IPS-18c (cell line): Measurements from ENCODE around the gene ATPAF1.

ENCODE experiments used
- H3K4me3 ChIP-seq: 2 replicates; pipeline ENCODE4 v1.7.0; 2013; ENCODE audit warnings: low read depth, mild to moderate bottlenecking, low read length, moderate library complexity; ENCODE audit not compliant: insufficient read depth
- H3K9me3 ChIP-seq: one replicate; pipeline ENCODE4 v1.6.1; 2013; ENCODE audit warnings: mild to moderate bottlenecking, low read length, moderate library complexity; ENCODE audit not compliant: control insufficient read depth, insufficient read depth

Gene ATPAF1

DNA sequence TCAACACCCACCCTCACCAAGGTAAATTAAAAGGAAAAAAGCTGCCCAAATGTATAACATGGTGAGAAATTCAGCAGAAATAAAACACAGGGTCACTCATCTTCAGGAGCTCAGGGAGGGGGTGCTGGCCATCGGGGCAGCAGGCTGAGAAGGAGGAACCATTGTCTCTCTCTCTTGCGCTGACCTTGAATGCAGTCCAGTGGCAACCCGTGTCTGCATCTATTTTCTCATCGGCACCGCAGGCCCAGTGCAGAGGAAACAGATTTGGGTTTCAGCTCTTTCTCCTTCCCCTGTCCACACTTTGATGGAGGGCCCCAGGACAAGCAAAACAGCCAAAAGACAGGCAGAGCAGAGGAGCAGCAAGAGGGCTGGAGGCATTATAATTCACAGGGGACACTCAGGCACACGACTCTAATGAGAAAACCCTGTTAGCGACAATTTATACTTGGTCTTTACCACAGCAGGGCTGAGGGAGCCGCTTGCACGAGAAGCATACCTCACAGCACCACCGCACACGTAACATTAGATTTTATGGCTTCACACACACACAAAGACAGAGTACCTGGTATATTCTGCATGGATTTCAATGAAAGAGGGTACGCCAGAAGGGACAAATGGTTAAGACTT lies 82.7 kb downstream of the ATPAF1 start:
- Histone ChIP-seq H3K4me3 (no peak overlapping the region), H3K9me3 (no peaks in the 10 kb centered on the region)

DNA sequence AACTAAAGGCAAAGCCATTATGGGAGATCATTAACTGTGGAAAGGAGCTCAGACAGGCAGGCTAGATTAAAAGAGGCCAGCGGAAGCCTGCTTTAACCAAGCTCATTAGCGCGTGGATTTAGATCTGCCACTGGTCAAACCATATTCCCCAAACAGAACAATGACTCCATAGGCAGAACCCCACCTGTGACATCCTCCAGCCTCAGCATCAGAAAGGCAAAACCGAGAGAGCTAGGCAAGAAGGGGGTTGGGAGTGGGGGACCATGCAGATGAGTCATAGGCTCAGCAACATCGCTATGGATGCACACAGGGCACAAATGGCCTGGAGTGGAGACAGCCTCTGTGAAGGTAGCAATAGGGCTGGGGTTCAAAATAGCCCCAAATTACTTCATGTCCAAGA lies 84.7 kb downstream of the ATPAF1 start:
- Histone ChIP-seq H3K9me3 (no peaks in the 10 kb centered on the region), H3K4me3 (no peak overlapping the region)

DNA sequence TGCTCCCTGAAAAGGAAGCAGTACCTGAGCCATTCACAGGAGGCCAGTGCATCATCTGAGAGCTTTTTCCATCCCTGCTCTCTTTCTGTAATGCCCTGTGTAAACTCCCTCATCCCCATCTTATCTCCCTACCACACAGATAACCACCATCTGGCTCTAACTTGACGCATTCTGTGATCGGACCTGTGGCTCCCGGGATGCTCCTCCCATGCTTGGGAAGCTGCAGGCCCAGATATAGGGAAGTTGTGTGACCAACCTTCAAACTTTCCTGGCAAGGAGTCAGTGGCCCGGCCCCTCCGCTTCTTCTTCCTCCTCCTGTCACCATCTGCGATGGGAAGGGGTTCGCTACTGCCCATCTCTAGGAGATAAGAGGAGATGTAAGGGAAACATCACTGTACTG lies 85.2 kb downstream of the ATPAF1 start:
- Histone ChIP-seq H3K9me3 (no peaks in the 10 kb centered on the region), H3K4me3 (no peak overlapping the region)
